NCI-H1694 treated with DMSO at 0.1 percent for 48 hours (cell line): ENCODE measurements around the gene TSPAN11.

ENCODE experiments used
- DNase-seq: peaks from one replicate; lab custom pipeline; 2025; lab: John Stamatoyannopoulos, UW

TSPAN11 gene

GRCh38 chr12:30959778-30960177, 33.2 kb downstream of the TSPAN11 start:
- no peak for DNase-seq

DNA sequence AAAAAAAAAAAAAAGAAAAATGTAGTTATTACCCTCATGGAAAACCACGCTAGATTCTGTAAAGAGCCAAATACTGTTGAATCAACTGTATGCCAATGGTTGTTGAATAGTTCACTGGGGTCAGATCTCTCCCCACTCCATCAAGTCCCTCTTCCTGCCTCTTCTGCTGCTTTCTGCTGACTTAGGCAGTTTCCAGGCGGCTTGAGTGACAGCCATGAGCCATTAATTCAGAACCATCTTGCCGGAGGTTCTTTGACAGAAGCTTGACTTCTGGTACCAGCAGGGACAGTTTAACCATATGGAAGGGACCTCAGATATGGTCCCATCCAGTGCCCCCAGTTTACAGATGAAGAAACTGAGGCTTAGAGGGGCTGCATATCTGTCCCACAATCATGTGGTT, 34.5 kb downstream of the TSPAN11 start:
- no peak for DNase-seq

DNA sequence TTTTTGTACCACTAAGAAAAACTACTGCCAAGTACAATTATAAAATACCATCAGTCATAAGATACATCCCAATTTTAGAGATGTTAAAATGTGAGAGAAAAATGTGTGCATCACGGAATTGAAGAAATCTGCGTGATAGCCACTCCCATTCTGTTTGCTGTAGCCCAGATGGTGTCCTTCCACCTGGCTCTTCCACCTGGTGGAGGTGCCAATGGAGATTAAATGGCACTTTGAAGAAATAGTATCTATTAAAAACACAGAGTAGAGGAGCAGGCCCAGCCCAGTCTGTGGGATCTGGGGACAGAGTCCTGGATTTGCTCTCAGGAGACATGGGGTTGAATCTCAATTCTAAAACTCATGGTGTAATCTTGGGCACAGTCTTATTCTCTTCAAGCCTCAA, 35.5 kb downstream of the TSPAN11 start:
- DNase-seq: no peak

DNA sequence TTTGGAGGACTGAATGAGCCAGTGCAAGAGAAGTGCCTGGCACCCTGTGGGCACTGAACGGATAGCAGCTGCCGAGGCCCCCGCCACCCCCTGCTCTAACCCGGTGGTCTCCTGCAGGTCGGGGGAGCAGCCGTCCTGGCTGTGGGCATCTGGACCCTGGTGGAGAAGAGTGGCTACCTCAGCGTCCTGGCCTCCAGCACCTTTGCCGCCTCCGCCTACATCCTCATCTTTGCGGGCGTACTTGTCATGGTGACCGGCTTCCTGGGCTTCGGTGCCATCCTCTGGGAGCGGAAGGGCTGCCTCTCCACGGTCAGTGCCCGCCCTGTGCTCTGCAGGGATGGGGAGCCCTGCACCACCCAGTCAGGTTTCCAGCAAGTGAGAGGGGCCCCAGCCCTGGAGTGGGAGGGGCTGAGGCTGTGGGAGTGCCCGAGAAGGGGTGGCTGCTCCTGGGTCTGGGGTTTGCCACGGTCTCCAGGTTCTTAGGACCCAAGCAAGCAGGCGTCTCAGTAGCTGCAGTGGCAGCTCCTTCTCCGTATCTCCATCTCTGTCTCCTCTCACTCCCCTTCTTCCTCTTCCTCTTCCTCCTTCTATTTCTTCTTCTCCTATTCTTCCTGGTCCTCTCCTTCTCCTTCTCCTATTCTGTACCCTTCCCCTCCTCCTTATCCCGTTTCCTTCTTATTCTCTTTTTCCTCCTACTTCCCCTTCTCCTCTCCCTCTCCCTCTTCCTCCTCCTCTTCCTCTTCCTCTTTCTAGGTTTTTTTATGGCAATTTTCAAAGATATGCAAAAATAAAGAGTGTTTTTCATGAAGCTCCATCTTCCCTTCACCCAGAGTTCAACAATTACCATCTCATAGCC, 37.4 kb downstream of the TSPAN11 start:
- no peak for DNase-seq

- no peak for DNase-seq
These were observed 38.5 kb downstream of the TSPAN11 start for GRCh38 chr12:30964896-30965612.

DNA sequence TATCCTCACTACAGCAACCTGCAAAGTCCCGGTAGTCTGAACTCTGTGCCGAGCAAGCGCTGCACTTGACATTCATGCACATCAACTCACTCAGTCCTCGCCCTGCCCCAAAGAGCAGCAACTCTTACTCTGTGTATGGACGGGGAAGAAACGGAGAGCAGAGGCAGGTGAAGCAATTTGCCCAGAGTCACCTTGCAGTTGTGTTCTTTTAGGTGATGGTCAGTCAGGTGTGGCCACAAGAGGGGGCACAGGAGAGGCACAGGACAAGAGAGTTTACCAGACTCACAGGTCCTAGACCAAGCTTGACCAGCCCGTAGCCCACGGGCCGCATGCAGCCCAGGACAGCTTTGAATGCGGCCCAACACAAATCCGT, 39.1 kb downstream of the TSPAN11 start:
- DNase-seq: no peak

- DNase-seq: no peak
These were observed 40.5 kb downstream of the TSPAN11 start for GRCh38 chr12:30967026-30967425.

DNA sequence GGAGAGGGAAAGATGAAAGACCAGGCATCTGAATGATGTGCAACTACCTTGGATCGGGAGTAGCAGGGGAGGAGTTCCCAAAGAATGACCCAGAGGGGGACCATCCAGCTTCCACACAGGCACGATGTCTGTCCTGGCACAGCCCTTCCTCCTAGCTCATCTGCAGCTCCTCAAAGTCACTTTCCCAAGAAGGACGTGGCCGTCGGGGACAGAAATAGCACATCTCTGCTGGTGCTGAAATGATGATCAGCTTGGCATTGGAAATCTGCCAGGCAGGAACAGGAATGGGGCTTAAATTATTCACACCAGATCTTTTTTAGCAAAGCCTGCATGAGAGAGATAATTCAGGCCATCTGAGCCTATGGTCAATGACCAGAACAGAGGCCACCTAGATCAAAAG, 41.7 kb downstream of the TSPAN11 start:
- no peak for DNase-seq

- no peak for DNase-seq
These were observed 42.5 kb downstream of the TSPAN11 start for GRCh38 chr12:30969006-30969405.

- DNase-seq: no peak
These were observed 43.3 kb downstream of the TSPAN11 start for GRCh38 chr12:30969606-30970395.

DNA sequence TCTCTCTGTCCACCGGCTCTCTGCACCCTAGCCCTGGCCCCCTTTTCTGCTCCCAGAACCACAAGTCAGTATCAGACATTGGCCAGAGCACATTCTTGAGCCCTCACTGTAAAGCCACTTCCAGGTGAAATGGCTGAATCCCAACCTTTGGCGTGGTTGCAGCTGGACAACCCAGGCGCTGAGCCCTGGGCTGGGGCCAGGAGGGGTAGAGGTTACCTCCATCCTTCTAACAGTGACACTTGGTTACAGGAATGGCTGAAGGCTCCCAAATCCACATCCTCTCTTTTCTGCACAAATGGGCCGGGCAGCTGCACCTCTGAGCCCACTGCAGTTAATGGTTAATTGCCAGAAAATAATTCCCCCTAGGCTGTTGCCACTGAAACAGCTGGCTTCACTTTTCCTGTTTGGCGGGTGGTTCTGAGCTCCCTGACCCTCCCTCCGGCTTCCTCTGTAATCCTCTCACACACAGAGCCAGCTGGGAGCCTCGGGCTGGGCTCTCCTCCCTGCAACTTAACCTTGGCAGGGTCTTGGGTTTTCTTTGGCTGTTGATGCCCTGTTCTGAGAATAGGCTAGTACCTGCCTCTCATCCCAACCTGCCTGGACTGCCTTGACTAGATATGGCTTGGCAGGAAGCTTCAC, 44.1 kb downstream of the TSPAN11 start:
- DNase-seq: peak; percentile 80

DNA sequence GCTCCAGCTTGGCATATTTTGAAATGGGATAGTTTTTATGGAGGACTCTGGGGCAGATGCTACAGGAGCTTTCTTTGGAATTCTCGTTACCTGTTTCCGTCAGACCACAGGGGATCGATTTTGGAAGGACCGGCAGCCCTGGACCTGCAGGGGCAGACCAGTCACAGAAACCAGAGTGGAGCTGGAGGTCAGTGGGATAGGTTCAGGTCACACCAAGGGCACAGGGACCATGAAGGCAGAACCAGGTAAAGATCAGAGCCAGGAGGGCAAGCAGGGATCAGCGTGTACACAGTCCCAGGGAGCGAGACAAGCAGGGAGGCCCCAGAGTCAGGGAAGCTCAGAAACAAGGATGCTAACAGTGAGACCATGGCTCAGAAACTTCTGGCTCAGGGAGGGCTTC, 45.5 kb downstream of the TSPAN11 start:
- no peak for DNase-seq

DNA sequence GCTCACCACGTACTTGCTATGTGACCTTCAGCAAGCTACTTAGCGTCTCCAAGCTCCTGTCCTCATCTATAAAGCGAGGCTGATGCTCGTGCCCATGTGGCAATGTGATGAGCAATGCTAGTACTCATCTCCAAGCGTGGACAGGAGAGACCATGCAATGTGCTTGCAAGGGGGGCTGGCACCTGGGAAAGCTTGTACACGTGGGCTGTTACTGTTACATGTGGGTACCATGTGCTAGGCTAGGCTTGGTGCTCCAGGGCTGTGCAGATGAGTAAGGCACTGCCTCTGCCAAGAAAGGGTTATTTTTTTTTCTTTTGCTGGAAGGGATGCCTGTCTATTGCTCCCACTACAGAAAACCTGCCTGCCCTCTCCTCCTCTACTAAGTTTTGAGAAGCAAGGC, 46.6 kb downstream of the TSPAN11 start:
- no peak for DNase-seq

DNA sequence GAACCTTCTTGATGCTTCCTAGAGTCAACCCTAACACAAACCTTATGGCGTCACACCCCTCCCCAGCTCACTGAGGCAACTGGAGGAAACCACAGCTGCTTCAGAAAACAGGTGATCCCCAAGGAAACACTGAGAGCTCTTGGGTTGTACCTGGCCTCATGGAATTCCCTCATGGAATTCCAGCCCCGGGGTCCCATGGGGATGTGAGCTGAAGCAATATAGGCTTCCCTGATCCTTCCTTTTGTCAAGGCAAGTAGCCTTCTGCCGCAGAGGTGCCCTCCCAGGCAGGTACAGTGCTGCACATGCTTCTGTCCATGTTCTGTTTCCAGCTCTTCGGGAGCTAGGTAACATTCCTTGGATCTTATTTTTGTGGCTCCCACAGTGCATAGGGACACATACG, 47.3 kb downstream of the TSPAN11 start:
- DNase-seq: no peak

DNA sequence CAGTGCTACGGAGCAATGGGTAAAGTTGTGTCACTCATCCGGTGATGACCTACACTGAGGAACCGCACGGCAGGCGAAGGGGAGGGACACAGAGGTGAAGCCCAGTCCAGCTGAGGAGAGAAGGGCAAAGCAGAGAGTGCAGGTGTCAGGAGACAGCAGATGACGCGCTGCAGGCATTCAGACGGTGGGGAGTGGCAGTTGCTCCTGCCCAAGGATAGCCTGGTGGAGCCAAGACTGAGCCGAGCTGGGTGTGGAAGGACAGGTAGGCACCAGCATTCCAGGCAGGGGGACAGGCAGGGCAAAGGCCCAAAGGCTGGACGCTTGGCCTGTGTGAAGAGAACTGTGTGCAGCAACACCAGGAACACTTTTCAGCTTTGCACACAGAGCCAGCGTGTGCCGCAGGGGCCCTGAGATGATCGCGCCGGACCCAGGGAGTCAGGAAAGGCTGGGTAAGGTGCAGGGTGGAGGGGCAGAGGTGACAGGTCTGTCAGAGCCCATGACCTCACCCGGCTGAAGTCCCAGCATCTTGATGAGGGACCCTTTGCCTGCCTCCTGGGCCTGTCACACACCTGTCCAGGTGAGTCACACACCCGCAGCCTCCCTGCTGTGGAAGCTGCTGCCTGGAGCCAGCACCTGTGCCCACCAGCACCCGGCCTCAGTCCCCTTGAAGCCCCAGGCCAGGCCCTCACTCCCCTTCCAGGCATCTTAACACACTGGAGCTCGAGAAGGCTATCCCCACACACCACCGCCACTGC, 48.4 kb downstream of the TSPAN11 start:
- no peak for DNase-seq

DNA sequence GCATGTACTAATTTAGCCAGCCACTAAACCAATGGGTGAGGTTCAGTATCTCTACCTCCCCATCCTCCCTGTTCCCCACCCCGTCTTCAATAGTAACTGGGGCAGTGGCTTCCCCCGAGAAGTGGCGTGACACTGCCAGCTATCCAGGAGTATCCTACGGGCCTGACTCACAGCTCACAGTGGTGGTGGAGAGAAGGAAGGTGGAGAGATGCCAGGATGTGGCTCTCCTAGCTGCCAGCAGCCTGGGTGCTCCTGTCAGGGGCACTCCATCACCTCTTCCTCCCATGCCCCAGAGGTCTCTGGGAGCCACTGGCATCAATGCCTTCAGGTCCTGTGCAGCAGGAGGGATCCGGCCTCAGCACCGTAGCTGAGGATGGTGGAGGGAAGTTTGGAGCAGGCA, 49.0 kb downstream of the TSPAN11 start:
- no peak for DNase-seq

- no peak for DNase-seq
These were observed 49.7 kb downstream of the TSPAN11 start for GRCh38 chr12:30976206-30976605.

DNA sequence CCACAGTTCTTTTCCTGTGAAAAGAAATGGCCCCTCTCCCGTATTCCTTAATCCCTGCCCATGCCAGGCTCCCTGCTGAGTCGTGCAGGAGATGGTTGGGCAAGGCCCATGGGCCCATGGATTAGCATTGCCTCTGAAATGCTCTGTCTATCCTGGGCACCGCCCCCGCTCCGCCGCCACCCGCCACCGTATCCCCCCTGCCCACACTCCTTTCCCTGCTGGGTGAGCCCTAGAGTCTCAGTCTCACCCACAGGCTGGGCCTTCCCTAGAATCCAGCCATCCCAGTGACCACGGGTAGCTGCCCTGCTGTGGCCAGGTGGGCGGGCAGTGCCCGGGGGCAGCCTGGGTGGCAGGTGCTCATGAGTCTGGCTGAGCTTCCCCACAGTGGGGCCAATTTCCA, 50.6 kb downstream of the TSPAN11 start:
- DNase-seq: no peak

DNA sequence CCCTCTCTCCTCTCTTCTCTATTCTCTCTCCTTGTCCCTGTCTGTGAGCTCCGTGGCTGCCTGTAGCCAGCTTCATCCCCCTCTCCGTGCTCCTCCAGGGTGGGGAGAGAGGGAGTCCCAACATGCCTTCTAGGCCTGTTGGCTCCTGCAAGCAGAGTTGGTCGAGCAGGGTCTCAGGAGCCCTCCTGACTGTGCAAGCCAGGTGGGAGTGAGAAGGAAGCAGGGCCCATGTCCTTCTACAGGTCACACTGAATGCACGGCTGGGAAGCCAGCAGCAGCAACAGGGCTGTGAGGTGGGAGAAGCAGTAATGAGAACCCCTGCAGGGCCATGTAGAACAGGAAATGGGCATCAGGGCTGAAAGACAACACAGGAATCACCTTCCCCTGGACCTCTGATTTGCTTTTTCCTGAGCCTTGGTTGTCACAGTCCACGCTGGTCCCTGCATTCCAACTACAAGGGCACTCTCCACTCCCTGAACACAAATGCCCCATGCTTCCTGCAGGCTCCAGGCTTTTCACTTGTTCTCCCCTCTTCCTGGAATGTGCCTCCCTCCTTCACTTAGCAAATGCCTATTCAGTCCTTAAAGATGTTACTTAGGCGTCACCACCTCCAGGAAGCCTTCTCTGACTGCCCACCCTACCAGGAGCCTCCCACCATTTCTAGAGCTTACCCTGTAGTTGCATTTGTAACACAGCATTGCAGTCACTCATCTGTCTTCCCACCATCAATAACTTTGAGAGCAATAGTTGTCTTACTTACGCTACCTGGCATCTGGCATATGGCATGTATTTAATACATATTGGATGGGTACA, 51.2 kb downstream of the TSPAN11 start:
- no peak for DNase-seq

GRCh38 chr12:30978639-30979038, 52.1 kb downstream of the TSPAN11 start:
- no peak for DNase-seq
